HG02642 (cell line): Measurements from ENCODE around the gene TSPAN33.
"Not testable (repeated sequence)": the region's sequence is repeated elsewhere in the genome, so short reads cannot be mapped to it uniquely, and the experiment has no call there.

ENCODE experiments used
- ATAC-seq: cut with Tn5 transposase; IDR thresholded peaks from one replicate; pipeline ENCODE4 v1.9.1; 2021; ENCODE audit warnings: mild to moderate bottlenecking; ENCODE audit not compliant: unreplicated experiment, poor library complexity

The TSPAN33 gene

GRCh38 chr7:129144095-129144833, at the start of gene TSPAN33:
TSPAN33 (plus strand) TSS chr7:129144707; CDS start chr7:129144981, 274 bp downstream.
- peak; percentile 75 for ATAC-seq

GRCh38 chr7:129095258-129095657, 49.2 kb upstream of the TSPAN33 start:
- ATAC-seq = peak; percentile 80

GRCh38 chr7:129098409-129099084, 46.0 kb upstream of the TSPAN33 start:
- no peak for ATAC-seq

GRCh38 chr7:129100827-129101166, 43.7 kb upstream of the TSPAN33 start:
- no peak for ATAC-seq

GRCh38 chr7:129101746-129102145, 42.8 kb upstream of the TSPAN33 start:
- ATAC-seq = no peak

GRCh38 chr7:129103561-129104324, 40.8 kb upstream of the TSPAN33 start:
- no peak for ATAC-seq

- no peak for ATAC-seq
Measured at GRCh38 chr7:129108581-129108980, 35.9 kb upstream of the TSPAN33 start.

- no peak for ATAC-seq
Measured at GRCh38 chr7:129110258-129110981, 34.1 kb upstream of the TSPAN33 start.

GRCh38 chr7:129110982-129111376, 33.5 kb upstream of the TSPAN33 start:
- ATAC-seq = no peak

- no peak for ATAC-seq
Measured at GRCh38 chr7:129115676-129116075, 28.8 kb upstream of the TSPAN33 start.

GRCh38 chr7:129118182-129118581, 26.3 kb upstream of the TSPAN33 start:
- ATAC-seq = no peak

- ATAC-seq = no peak
Measured at GRCh38 chr7:129118976-129119375, 25.5 kb upstream of the TSPAN33 start.

GRCh38 chr7:129121501-129122077, 22.9 kb upstream of the TSPAN33 start:
- ATAC-seq = not testable (repeated sequence)

- peak; percentile 37 for ATAC-seq
Measured at GRCh38 chr7:129122078-129122750, 22.3 kb upstream of the TSPAN33 start.

GRCh38 chr7:129122751-129123509, 21.6 kb upstream of the TSPAN33 start:
- ATAC-seq = peak; percentile 78

GRCh38 chr7:129123510-129123857, 21.0 kb upstream of the TSPAN33 start:
- peak; percentile 31 for ATAC-seq

GRCh38 chr7:129126314-129126713, 18.2 kb upstream of the TSPAN33 start:
- ATAC-seq = no peak

GRCh38 chr7:129127154-129127553, 17.4 kb upstream of the TSPAN33 start:
- ATAC-seq = no peak

- no peak for ATAC-seq
Measured at GRCh38 chr7:129127601-129128000, 16.9 kb upstream of the TSPAN33 start.
